ENCODE measurements around the gene CTU2.

The CTU2 gene

DNA sequence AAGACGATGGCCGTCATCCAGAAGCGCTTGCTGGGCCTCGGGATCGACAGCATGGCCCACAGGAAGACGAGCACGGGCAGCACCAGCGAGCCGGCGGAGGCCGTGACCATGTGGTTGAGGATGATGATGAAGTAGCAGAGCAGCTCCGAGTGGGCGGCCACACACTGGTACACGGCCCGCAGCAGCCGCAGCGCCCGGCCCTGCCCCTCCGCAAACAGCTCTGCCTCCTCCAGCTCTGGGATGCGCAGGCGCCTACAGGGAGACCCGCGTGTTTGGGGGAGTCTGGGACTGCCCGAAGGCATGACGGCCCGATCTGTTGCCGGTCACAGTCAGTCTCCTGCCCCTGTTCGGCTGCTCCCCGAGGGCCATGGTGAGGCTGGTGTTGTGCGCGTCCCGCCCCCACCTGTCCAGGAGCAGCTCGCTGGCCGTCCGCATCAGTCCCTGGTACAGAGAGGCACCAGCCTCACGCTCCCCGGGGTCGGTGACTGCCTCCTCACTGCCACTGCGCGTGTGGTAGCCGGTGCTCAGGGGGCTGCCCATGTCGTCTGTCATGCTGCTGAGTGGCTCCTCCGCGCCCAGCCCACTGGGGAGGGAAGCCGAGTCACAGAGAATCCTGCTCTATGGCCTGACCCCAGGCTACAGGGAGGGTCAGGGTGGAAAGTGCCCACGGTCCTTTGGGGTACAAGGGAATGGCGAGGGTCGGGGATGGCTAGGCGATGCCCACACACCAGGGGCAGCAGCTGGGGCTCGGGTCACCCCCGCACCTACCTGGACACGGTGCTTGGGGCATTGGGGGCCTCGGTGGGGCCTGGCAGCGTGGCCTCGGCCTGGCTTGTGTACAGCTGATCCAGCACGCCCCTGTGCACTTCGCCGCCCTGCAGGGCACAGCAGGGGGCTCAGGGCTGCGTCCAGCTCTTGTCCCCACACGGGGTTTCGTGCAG lies 15.8 kb downstream of the CTU2 start (continued):
- TF ChIP-seq OSR1 (CRISPR knock-in tag; IDR thresholded peaks at IDR 0.05) (no peak), CSDC2 (CRISPR knock-in tag; IDR thresholded peaks at IDR 0.05) (no peak), ZNF565 (CRISPR knock-in tag; conservative IDR thresholded peaks at IDR 0.05; ENCODE audit: low read depth) (no peak), ISL1 (CRISPR knock-in tag; IDR thresholded peaks at IDR 0.05) (no peak)

DNA sequence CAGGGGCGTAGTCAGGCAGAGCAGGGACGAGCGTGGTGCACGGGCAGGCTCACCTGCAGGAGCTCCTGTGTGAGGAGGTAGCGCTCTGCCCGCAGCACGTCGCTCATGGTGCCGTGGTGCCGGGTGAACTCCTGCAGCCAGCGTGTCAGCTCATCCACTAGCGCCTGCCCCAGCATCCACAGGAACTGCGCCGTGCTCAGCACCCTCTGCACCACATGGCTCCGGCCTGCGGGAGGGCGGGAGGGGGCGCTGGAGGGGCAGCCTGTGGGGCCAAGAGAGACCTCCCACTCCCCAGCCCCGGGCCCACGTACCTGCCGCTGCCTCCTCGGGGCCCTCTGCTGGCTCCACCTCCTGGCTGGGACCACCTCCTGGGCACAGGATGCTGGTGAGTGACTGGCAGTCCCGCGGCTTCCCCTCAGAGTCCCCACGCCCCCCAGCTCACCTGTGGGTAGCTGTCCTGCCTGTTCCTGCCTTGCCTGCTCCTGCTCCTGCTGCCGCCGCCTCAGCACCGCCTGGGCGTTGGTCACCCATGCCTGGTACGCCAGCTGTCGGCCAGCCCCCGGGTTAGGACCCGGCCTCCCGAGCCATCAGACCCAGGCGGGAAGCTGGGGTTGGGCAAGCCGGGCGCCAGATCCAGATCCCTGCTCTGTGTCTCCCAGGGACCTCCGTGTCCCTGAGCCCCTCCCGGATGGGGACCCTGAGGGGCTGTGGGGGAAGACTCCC lies 16.6 kb downstream of the CTU2 start:
- no peak for ATAC-seq
- TF ChIP-seq PPARA (CRISPR knock-in tag; IDR thresholded peaks at IDR 0.05; ENCODE audit: borderline replicate concordance) (no peak), ZNF70 (CRISPR knock-in tag; IDR thresholded peaks at IDR 0.05) (no peak), TCF4 (CRISPR knock-in tag; IDR thresholded peaks at IDR 0.05; ENCODE audit: borderline replicate concordance) (no peak), ZC3H10 (CRISPR knock-in tag; IDR thresholded peaks at IDR 0.05) (no peak), OSR1 (CRISPR knock-in tag; IDR thresholded peaks at IDR 0.05) (no peak), ISL1 (CRISPR knock-in tag; IDR thresholded peaks at IDR 0.05) (no peak), CSDC2 (CRISPR knock-in tag; IDR thresholded peaks at IDR 0.05) (no peak)
- TF ChIP-seq, protein P1, sequence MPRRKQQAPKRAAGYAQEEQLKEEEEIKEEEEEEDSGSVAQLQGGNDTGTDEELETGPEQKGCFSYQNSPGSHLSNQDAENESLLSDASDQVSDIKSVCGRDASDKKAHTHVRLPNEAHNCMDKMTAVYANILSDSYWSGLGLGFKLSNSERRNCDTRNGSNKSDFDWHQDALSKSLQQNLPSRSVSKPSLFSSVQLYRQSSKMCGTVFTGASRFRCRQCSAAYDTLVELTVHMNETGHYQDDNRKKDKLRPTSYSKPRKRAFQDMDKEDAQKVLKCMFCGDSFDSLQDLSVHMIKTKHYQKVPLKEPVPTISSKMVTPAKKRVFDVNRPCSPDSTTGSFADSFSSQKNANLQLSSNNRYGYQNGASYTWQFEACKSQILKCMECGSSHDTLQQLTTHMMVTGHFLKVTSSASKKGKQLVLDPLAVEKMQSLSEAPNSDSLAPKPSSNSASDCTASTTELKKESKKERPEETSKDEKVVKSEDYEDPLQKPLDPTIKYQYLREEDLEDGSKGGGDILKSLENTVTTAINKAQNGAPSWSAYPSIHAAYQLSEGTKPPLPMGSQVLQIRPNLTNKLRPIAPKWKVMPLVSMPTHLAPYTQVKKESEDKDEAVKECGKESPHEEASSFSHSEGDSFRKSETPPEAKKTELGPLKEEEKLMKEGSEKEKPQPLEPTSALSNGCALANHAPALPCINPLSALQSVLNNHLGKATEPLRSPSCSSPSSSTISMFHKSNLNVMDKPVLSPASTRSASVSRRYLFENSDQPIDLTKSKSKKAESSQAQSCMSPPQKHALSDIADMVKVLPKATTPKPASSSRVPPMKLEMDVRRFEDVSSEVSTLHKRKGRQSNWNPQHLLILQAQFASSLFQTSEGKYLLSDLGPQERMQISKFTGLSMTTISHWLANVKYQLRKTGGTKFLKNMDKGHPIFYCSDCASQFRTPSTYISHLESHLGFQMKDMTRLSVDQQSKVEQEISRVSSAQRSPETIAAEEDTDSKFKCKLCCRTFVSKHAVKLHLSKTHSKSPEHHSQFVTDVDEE (CRISPR knock-in tag; IDR thresholded peaks at IDR 0.05) = no peak
- TF ChIP-seq, protein P2, sequence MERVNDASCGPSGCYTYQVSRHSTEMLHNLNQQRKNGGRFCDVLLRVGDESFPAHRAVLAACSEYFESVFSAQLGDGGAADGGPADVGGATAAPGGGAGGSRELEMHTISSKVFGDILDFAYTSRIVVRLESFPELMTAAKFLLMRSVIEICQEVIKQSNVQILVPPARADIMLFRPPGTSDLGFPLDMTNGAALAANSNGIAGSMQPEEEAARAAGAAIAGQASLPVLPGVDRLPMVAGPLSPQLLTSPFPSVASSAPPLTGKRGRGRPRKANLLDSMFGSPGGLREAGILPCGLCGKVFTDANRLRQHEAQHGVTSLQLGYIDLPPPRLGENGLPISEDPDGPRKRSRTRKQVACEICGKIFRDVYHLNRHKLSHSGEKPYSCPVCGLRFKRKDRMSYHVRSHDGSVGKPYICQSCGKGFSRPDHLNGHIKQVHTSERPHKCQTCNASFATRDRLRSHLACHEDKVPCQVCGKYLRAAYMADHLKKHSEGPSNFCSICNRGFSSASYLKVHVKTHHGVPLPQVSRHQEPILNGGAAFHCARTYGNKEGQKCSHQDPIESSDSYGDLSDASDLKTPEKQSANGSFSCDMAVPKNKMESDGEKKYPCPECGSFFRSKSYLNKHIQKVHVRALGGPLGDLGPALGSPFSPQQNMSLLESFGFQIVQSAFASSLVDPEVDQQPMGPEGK (CRISPR knock-in tag; IDR thresholded peaks at IDR 0.05; ENCODE audit: borderline replicate concordance) = no peak
- TF ChIP-seq, protein P3, sequence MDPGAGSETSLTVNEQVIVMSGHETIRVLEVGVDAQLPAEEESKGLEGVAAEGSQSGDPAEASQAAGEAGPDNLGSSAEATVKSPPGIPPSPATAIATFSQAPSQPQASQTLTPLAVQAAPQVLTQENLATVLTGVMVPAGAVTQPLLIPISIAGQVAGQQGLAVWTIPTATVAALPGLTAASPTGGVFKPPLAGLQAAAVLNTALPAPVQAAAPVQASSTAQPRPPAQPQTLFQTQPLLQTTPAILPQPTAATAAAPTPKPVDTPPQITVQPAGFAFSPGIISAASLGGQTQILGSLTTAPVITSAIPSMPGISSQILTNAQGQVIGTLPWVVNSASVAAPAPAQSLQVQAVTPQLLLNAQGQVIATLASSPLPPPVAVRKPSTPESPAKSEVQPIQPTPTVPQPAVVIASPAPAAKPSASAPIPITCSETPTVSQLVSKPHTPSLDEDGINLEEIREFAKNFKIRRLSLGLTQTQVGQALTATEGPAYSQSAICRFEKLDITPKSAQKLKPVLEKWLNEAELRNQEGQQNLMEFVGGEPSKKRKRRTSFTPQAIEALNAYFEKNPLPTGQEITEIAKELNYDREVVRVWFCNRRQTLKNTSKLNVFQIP (CRISPR knock-in tag; IDR thresholded peaks at IDR 0.05; ENCODE audit: borderline replicate concordance, low read depth) = no peak

DNA sequence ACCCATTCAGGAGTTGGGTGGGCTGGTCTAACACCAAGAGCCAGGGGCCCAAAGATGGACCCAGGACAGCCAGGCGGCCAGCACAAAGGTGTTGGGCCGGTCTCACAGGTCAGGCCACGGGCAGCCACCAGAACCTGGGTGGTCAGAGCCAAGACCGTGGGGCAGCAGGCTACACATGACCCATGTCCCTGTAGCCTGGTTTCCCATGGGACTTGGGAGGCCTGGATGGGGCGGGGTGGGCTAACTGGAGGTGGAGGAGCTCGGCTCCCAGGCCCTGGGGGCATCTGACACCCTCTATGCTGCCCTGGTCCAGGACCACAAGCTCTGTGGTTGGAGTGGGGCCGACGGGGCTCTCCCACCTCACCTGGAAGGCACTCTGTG lies 17.2 kb downstream of the CTU2 start:
- ATAC-seq = no peak
- TF ChIP-seq GLIS3 (CRISPR knock-in tag; IDR thresholded peaks at IDR 0.05) = no peak
- TF ChIP-seq SNAI2 (CRISPR knock-in tag; IDR thresholded peaks at IDR 0.05) = no peak
- TF ChIP-seq, protein P1 (CRISPR knock-in tag; IDR thresholded peaks at IDR 0.05) = no peak
- TF ChIP-seq ZC3H10 (CRISPR knock-in tag; IDR thresholded peaks at IDR 0.05) = no peak
- no peak for TF ChIP-seq ESRRG (CRISPR knock-in tag; IDR thresholded peaks at IDR 0.05)
- no peak for TF ChIP-seq RARB (CRISPR knock-in tag; IDR thresholded peaks at IDR 0.05)
- TF ChIP-seq ZNF70 (CRISPR knock-in tag; IDR thresholded peaks at IDR 0.05) = no peak
- TF ChIP-seq, protein P4, sequence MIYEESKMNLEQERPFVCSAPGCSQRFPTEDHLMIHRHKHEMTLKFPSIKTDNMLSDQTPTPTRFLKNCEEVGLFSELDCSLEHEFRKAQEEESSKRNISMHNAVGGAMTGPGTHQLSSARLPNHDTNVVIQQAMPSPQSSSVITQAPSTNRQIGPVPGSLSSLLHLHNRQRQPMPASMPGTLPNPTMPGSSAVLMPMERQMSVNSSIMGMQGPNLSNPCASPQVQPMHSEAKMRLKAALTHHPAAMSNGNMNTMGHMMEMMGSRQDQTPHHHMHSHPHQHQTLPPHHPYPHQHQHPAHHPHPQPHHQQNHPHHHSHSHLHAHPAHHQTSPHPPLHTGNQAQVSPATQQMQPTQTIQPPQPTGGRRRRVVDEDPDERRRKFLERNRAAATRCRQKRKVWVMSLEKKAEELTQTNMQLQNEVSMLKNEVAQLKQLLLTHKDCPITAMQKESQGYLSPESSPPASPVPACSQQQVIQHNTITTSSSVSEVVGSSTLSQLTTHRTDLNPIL (CRISPR knock-in tag; IDR thresholded peaks at IDR 0.05; ENCODE audit: low read depth) = no peak
- no peak for TF ChIP-seq CSDC2 (CRISPR knock-in tag; IDR thresholded peaks at IDR 0.05)
